ENCODE data around the gene LRG1.

GRCh38 chr19:4497770-4498389 is 42.0 kb downstream of the LRG1 start:
- TF ChIP-seq EP300 (IDR thresholded peaks at IDR 0.05): no peak
- no peak for TF ChIP-seq CTCF (IDR thresholded peaks at IDR 0.05)
- no peak for TF ChIP-seq POLR2A (IDR thresholded peaks at IDR 0.05)
- no peak for TF ChIP-seq POLR2AphosphoS5 (IDR thresholded peaks at IDR 0.05)
